A204.1 (cell line): ENCODE data around the gene RSRC1.

Experiments
- FAIRE-seq: peaks from 2 replicates; lab custom pipeline; 2012; peaks lifted over from hg19 to GRCh38; lab: Jason Lieb, UNC

The RSRC1 gene

DNA sequence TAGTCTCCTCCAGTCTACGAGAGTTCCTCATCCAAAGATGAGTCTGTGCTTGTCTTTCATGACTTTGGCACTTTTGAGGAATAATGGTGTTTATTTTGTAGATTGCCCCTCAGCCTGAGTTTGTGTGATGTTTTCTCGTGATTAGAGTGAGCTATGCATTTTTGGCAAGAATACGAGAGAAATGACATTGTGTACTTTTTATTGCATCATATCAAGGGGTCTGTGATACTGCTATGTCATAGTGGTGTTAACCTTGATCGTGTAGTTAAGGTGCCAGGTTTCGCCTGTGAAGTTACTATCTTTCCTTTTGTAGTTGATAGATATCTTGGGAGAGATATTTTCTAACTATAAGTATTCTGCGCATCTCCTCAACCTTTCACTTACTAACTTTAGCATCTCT lies 18.9 kb downstream of the RSRC1 start:
- no peak for FAIRE-seq

DNA sequence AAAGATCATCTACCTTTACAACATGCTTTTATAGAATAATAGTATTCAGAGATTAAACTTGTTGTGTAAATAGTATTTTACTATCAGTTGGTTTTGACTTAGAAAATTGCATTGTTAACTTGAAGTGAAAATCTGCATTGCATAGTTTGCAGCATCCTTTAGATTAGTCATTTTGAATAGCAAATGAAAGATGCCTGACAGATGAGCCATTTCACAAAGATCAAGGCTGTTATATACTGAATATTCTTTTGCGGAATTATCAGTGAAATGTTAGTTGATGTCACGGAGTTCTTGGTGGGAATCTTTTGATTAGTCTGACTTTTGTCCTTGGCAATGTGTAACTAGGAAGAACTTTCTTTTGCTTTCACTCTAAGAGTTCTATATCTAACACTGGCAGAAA lies 24.5 kb downstream of the RSRC1 start:
- peak; percentile 56 for FAIRE-seq

DNA sequence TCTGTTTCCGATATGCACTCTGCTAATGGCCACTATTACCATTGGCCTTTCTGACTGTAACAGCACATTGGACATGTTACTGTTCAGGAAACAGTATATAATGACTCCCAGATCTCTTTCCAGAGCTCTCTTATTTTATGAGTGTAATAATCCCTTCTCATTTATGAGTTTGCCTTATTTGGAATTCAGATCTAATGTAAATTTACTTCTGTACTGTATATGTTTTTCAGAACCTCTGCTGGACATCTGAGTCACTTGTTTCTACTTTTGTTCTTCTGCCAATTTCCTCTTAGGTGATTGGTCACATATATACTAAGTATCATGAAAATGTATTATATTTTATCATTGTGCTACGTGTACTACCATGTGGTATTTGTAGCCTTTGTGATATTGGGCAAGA lies 30.5 kb downstream of the RSRC1 start:
- no peak for FAIRE-seq

DNA sequence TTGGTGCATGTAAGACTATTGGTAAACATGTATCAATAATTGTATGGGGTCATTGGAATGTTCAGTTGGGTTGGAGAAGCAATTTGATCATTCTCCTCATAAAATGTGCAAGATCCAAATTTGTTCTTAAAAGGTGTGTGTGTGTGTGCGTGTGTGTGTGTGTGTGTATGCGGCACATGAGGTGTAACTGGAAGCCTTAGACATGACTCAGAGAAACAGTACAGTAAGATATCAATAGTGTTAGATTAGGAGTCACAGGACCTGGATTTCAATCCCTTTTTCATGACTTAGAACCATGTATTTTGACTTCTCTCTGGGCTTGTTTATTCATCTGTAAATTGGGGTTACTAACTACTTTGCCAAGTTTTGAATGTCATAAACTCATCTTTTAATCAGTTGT lies 38.3 kb downstream of the RSRC1 start:
- FAIRE-seq, result no peak

DNA sequence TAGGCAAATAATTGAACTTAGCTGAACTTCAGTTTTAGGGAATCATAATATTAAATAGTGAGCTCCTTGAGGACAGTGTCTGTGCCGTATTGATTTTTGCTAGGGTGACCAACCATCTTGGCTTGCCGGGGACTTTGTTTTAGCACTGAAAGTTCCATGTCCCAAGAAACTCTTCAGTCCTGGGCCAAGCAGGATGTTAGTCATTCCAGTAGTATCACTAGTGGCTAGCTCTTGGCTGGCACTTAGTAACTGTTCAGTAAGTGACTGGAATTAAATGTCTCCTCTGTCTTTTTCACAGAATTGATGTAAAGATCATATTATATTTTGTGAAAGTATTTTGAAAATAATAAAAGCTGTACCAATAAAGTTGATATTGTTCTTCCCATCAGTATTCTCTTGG lies 42.3 kb downstream of the RSRC1 start:
- FAIRE-seq, result no peak

DNA sequence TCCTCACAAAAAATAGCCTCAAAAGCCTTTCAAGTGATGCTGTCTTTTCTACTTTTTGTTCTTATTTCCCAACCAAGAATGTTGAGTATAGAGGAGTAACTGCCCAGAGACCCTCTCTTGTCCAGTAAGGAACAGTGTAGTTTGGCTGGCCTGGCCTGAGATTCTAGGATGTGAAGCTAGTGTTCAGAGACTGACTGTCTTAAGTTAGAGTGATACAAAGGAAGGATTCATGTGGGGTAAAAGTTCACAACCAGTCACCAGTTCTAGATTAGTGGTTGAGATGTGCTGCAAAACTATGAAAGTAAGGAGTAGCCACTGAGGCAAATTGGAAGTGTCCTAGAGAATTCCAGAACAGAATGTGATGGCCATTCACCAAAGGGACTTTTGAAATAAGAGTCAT lies 49.1 kb downstream of the RSRC1 start:
- FAIRE-seq, result no peak

DNA sequence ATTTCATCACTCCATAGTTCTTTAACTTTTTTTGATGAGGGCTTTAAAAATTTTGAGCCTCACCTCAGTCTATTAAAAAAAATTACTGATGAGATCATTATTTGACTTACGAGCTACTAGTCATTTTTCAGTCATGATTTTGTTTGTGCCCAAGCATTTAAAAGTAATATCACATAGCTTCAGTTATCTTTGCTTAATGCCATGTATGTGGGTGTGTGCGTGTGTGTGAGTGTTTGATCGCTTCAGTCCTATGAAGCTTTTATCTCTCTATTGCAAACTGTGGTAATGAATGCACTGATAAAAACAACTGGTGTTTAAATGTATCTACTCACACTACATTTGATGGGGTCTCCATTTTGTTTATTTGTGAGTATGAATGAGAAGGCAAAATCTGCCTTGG lies 49.8 kb downstream of the RSRC1 start:
- FAIRE-seq, result no peak

DNA sequence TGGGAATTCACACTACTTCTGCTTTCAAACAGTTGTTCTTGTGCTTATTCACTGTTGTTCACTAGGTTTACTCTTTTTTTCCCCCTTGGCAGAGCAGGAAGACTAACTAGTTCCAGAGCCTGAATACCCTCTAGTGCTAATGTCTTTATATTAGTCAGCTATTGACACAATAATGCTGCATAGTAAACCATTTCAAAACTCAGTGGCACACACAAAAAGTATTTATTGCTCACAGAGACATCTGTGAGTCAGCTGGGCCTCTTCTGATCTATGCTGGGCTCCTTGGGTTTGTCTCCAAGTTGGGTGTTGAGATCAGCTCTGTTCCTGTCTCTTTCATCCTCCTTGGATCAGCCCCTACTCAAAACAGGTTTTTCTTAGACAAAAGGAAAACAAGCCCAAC lies 51.1 kb downstream of the RSRC1 start:
- FAIRE-seq, result no peak

DNA sequence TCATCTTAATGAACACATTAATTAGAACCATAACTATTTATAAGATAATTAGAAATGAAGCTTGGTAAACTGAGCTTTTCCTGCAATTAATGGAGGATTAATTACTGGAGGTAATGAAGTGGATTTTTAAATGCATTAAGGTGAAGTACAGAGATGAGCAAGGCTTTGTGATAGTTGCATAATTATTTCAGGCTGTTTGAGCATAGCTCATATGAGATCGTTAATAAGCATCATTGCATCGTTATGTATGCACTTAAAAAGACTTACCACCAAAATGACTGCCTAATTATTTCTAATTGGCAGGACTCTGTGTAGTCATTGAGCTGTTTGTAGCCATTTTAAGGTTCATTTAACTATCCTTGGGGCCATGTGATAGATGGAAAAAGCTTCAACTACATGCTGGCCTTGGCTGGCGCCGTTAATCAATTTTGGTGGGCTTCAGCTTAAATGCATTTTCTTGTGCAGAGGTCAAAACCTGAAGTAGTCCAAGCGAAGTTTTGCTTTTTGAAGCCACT lies 55.3 kb downstream of the RSRC1 start:
- no peak for FAIRE-seq

DNA sequence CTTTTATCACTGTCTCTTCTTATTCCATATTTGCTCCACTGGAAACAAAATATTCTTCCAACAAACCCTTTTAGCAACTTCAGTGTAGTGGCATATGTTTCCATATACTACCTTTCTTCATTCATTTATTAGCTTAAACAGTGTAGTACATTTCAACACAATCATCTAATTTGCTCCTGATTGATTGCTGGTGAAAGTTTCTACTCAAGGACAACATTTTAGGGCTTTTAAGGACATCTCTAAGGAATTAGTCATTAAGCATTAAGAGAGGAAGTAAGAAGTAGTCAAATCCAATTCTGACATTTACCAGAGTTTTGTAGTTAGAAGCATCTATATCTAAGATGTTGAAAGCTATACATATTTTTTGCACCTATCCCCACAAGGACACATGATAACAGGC lies 55.8 kb downstream of the RSRC1 start:
- FAIRE-seq, result no peak

DNA sequence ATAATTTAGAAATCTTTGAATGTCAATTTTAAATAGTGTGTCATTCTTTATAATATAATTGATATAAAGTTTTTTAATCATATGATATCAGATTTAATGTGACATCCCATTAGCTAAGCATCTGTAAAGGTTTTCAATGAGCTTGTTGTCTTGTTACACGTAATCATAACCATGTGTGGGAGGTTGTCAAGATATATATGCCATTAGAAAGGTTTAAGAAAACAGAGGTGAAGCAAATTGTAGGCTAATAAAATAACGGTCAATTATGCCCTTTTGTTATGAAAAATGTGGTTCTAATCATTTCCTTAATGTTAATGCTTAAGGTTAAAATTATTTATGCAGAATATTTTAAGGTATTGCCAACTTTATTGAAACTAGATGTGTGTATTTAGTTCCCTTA lies 56.3 kb downstream of the RSRC1 start:
- no peak for FAIRE-seq

DNA sequence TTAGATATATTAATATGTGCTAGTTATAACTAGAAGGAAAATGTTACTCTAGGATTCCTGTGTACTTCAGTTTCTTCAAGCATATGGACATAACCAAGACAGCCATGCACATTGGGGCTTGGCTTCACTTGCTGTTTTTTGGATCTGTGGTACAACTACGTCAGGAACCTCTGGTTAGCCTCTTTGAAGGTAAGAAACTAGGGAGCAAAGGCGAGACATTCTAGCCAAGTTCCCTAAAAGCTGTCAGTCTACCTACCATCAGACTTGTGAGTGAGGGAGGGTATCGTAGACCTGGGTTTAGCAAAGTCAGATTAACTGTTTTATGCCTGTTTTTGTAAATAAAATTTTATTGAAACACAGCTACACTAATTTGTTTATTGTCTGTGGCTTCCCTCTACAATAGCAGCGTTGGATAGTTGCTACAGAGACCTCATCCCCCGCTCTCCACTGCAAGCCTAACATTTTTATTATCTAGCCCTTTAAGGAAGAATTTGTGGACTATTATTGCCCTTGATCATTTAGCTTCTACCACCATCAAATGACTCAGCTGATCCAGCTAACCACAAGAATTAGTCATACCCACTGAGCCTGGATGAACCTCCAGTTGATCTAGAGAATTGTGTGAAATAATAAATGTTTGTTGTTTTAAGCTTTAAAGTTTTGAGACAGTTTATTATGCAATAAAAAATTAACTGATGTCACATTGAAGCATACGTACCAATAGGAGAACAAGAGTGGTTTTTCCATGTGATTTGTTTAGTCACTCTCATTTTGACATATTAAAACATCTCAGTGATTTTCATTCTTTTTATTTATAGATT lies 58.1 kb downstream of the RSRC1 start:
- no peak for FAIRE-seq

DNA sequence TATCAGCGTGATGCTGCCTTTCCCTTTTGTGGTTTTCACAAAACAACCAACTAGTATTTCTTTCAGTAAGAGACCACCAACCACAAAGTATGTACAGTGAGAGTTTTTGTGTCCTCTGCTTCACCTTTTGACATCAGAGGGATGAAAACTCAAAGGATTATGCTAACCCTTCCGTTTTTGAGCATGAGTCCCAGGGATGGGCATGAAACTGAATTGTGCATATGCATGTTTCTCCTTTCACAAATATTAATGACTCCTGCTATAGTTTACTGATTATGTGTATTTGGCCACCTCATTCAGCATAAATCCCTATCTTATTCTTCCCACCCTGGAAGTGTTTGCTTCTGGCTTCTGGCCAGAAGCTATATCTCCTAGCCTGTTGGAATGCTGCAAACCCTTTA lies 59.2 kb downstream of the RSRC1 start:
- FAIRE-seq, result no peak

DNA sequence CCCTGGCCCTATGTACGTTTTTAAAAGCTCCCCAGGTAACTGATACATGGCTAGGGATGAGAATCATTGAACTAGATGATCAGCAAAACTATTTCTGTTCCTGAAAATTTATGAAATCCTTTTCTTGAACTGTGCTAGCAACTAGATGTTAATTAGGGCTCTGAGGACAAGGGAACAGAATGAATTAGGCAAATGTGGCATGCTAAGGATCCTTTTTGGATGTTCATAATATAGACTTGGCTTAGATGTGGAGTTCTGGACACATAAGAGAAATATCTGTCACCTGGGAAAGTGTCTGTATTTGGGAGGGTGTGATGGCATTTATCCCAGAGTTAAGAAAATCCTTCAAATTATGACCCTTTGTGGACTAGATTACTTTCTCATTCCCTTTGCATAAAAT lies 71.2 kb downstream of the RSRC1 start:
- FAIRE-seq, result no peak

DNA sequence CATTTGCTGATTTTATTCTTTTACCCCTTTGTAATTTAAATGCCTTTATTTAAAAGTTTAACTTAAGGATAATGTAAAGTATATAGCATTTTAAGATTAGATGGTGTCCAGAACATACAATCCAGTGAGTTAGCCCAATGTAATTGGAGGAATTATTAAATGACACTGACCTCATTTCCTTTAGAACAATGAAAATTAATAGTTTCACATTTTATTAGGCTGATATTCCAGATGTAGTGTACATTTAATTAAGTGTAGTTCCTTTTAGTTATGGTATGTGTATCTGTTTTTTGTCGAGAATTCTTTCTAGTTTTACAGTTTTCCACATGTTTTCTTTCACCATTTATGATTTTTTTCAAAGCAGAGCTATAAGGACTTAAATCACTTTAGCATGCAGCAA lies 75.8 kb downstream of the RSRC1 start:
- FAIRE-seq, result no peak

DNA sequence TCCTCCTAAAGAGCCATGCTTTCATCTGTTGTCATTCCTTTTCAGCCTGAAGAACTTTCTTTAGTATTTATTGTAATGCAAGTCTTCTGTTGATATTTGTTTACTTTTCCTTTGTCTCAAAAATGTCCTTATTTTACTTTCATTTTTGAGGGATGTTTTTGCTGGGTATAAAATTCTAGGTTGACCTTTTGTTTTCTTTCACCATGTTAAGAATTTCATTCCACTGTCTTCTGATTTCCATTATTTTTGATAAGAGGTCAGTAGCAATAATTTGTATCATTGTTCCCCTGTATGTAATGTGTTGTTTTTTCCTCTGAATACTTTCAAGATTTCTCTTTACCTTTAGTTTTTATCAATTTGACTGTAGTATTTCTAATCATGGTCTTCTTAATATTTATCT lies 91.1 kb downstream of the RSRC1 start:
- FAIRE-seq, result peak; percentile 32

DNA sequence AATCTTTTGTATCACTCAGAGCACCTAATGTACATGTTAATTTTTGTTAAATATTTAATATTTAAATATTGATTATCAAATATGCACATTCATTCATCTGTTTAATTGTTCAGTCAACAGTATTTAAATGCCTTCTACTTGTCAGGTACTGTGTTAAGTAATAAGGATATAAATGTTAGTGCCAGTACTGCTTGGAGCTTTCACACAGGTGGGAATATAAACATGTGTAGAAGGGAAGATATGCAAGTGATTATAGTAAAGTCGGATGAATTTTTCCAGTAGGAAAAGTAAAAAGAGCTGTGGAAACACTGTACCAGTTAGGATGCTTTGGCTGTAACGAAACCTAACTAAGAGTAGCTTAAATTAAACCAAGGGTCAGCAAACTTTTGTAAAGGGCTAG lies 95.4 kb downstream of the RSRC1 start:
- no peak for FAIRE-seq

DNA sequence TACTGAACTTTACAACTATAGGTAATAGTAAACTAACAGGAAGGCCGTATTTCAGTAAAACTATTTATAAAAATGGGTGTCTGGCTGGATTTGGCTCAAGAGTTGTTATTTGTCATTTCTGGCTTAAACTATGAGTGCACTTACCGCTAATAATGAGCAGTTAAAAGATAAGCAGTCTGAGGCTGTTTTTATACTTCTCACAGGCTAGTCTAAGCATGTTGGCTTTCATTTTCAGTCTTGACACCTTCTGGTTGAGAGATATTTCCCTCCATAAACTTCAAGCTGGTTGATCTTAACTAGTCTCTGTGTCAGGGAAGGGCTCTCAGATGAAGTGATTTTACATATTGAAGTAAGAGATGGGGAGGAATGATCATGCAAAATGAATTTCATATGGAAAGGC lies 96.1 kb downstream of the RSRC1 start:
- FAIRE-seq, result no peak

DNA sequence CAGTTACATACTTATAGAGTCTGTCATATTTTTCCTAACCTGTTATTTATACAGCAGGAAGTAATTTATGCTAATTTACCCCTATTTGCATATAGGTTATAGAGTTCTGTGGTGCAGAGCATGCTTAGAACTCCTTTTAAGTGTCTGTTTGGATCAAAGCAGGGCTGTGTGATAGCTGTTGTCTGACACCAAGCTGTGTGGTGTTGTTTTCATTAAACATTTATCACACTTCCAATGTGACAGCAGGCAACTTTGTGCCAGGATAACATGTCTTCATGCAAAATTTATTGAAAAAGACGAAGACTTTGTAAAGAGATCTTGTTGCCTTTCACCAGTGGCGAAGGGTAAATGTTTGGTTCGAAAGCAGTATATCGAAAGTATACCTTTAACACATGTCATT lies 100.2 kb downstream of the RSRC1 start:
- no peak for FAIRE-seq

DNA sequence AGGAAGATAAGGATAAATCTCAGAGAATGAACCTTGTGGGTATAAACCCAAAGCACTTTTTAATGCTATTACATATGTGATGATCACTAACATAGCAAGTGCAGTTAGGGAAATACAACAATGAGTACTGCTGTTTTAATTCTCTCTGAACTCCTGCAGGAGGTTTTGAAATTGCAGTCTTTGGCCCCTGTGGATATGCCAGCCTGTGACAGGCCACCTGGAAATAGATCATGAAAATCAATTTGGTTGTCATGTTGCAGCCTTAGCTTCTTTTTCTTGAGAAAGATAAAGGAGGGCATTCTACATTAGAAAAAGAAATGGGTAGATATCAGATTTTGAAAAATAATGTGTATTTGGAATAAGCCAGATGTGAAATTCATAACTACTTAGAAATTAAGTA lies 103.6 kb downstream of the RSRC1 start:
- FAIRE-seq, result no peak

DNA sequence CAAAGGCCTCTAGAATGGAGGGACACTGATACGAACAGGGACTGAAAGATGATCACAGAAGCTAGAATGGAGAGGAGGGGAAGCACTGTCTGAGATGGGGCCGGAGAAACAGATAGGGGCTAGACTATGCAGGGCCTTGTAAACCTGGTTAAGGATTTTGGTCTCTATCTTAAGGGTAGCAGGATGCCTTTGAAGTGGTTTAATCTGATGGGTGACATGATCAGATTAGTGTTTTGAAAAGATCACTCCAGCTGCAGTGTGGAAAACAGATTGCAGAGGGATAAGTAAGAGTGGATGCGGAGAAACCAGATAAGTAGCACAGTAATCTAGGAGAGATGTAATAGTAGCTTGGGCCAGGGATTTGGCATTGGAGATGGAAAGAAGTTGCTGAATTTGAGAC lies 108.1 kb downstream of the RSRC1 start:
- FAIRE-seq, result no peak

DNA sequence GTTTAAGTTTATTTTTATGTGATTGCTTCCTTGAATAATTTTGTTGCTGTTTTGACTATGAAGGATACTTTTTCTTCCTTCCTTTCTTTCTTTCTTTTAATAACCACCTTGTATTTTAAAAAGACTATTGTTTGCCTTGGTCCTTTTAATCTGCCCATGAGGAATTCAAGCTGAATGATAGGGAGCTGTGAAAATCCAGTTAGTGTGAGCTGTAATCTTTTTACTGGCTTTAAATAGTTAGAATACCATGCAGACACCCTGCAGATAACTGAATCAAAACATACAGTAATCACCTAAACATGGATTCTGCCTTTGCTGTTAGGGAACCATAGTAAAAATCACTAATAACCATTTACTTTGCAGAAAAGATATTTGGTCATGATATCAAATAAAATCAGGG lies 110.7 kb downstream of the RSRC1 start:
- FAIRE-seq, result no peak

DNA sequence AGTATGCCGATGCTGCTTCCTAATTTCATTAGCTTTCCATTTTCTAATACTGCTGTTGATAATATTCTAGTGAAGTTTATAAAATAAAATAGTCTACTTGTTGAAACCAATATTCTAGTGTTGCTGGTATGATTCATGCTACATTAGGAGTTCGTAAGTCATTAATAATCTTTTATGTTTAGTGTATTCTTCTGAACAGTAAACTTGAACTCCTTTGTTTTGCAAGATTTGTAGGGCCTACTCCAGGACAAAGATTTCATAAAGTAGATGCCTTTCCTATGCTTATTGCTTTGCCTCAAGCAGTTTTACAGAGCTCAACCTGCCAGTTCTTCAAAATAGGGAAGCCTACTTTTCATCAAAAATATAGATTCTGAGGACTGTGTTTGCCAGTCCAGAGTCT lies 111.5 kb downstream of the RSRC1 start:
- FAIRE-seq, result no peak

DNA sequence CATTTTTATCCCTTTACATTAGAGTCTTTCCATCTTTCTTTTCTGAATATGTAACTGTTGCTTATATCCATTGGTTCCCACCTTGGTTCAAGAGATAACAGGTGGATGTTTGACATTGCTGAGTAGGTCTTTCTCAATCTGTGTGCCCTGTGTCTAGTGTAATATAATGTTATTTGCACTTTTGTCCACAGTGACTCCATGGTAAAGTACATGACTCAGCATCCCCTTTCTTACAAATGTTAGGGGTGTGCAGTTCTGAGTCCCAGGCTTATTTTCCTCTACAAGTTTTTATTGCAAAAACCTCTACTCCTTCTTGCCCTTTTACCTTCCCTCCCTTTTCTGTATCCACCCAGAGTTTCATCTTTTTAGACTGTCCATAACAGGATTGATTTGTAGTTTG lies 116.5 kb downstream of the RSRC1 start:
- no peak for FAIRE-seq

DNA sequence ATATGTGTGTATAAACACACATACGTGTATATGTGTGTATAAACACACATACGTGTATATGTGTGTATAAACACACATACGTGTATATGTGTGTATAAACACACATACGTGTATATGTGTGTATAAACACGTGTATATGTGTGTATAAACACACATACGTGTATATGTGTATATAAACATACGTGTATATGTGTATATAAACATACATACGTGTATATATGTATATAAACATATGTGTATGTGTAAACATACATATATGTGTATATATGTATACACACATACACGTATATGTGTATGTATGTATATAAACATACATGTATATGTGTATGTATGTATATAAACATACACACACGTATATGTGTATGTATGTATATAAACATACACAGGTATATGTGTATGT lies 119.1 kb downstream of the RSRC1 start:
- FAIRE-seq, result peak; percentile 55
